ENCODE results near the gene ANKRD33B.

- no peak for TF ChIP-seq CTCF (IDR thresholded peaks at IDR 0.05; ENCODE audit: borderline replicate concordance, extremely low read depth, low read length, poor library complexity, severe bottlenecking)
- no peak for TF ChIP-seq EZH2 (IDR thresholded peaks at IDR 0.05; ENCODE audit: borderline replicate concordance, low read depth, low read length, severe bottlenecking)
These were observed 107.5 kb downstream of the ANKRD33B start for GRCh38 chr5:10671041-10672008.

All from DND-41 (cell line).